HG02759 (cell line): ENCODE results near the gene FAAP20.
"Not testable (repeated sequence)": the region's sequence is repeated elsewhere in the genome, so short reads cannot be mapped to it uniquely, and the experiment has no call there.

Source experiments
- ATAC-seq: cut with Tn5 transposase; IDR thresholded peaks from one replicate; pipeline ENCODE4 v1.9.1; 2021; ENCODE audit warnings: mild to moderate bottlenecking, moderate library complexity; ENCODE audit not compliant: unreplicated experiment

Gene FAAP20

DNA sequence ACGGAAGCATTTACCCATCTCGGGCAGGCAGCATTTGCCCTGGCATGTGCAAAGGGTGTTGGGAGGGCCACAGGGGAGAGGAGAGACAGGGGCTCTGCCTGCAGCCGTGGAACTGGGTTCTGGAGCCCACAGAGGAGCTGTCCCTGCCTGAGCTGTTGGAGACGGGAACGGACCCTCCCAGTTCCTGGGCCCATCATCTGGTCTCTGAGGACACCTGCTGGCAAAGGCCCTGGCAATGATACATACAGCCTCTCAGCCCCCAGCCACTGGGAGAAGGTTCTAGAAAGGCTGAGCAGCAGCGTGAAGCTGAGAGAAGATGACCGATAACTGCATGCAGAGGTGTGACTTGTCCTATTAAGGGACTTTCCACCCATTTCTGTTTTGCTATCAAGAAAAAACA is 31.4 kb downstream of the FAAP20 start:
- no peak for ATAC-seq

DNA sequence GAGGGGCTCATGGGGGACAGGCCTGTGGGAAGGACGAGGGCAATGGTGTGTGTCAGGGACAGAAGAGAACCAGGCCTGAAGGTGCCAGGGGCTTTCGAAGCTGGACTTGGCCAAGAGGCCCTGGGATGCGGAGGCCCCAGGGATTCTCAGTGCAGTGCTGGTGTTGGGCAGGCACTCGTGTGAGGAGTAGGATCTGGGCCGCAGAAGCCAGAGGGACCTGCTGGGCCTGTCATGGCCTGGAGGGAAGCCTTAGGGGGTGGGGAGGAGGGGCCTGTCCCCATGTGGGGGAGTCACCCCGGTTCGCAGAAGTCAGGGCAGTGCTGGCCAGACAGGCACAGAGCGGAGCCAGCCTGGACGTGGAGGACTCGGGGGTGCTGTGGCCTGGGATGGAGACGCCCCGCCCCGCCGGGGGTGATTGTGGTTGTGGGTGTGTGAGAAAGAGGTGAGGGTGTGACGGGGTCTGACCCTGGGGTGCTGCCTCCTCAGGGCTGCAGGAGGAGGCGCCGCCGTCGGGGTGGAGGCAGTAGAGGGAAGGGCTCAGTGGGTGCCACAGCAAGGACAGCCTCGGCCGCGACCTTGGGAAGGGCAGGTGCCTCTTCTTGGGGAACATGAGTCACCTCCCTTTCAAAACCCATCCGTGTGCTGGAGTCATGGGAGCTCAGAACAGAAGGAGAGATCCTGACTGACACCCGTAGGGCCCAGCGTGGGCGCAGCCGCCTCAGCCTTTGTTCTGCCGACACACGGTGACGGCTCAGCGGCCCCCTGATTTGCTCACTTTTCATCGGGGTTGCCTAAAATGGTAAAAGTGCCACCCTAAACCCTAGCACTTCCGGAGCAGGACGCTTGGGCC is 33.9 kb downstream of the FAAP20 start:
- no peak for ATAC-seq

DNA sequence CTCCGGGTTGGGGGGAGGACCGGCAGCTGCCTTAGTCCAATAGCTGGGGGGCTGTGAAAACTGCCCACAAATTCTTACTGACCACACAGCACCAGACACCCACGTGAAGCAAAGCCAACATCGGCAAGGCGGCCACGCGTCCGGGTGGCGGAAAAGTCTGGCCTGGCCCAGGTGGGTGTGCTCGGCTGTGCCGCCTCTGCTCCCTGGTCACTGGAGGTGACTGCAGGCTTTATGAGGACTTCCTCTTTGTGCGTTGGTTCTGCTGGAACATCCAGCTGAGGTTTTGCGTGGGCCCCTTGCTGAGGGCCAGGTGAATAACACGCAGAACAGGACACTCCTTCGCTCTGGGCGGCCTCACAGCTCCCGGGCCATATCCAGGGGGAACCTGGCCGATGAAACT is 35.4 kb downstream of the FAAP20 start:
- ATAC-seq, result no peak

DNA sequence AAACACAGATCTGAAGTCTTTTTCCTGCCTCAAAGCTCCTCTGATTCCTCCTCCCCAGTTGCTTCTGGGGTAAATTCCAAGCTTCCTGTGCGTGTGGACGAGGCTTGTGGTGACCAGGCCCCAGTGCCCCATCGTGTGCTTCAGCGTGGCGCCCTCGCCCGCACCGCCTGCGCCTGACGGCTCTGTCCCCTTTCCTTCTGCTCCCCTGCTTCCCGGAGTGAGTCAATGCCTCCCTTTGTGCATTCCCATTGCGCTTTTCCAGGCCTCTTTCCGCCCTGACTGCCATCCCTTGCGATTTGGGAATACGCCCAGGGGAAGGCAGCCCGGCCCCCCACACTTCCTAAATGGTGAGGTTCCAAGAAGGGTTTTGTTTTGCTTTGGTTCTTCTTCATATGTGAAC is 36.3 kb downstream of the FAAP20 start:
- ATAC-seq, result no peak

DNA sequence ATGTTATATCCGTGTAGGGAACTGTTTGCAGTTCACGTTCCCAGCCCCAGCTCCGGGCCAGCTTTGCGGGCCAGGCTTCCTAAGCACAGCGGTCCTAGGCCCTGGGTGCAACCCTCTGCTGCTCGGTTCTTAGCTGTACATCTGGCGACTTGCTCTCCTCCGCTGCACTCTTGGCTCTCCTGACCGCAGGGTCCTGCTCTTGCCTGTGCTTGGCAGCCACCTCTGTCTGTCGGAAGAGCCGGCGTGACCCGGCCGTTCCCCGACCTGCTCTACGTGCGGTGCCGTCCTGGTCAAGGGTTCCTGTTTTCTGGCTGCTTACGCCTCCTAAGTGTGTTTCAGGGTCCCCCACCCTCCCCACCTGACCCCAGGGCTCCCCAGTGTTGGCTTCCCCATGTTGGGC is 36.7 kb downstream of the FAAP20 start:
- ATAC-seq, result no peak

DNA sequence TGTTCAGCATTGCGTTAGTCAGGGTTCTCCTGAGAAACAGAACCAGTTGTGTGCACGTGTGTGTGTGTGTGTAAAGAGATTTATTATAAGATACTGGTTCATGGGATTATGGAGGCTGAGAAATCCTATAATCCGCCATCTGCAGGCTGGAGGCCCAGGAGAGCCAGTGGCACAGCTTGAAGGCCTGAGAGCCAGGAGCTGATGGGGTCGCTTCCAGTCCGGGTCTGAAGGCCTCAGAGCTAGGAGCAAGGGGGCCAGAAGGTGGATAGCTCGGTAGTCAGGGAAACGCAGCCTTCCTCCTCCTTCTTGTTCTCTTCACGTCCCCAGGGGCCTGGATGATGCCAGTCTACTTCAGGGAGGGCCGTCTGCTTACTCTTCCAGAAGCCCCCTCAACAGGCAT is 37.7 kb downstream of the FAAP20 start:
- ATAC-seq, result no peak

- ATAC-seq, result no peak
Observed at GRCh38 chr1:2155788-2156187, 38.8 kb downstream of the FAAP20 start.

DNA sequence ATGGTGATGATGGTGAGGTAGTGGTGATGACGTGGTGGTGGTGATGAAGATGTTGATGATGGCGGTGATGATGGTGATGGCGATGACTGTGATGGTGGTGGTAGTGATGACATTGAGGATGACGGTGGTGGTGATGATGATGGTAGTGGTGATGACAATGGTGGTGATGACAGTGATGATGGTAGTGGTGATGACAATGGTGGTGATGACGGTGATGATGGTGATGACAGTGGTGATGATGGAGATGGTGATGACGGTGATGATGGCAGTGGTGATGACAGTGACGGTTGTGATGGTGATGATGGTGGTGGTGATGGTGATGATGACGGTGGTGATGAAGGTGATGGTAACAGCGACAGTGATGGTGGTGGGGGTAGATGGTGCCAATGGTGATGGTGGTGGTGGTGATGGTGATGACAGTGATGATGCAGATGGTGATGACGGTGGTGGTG is 39.4 kb downstream of the FAAP20 start:
- no peak for ATAC-seq

- no peak for ATAC-seq
Observed at GRCh38 chr1:2154022-2154421, 40.5 kb downstream of the FAAP20 start.

- ATAC-seq, result no peak
Observed at GRCh38 chr1:2152954-2153353, 41.6 kb downstream of the FAAP20 start.

DNA sequence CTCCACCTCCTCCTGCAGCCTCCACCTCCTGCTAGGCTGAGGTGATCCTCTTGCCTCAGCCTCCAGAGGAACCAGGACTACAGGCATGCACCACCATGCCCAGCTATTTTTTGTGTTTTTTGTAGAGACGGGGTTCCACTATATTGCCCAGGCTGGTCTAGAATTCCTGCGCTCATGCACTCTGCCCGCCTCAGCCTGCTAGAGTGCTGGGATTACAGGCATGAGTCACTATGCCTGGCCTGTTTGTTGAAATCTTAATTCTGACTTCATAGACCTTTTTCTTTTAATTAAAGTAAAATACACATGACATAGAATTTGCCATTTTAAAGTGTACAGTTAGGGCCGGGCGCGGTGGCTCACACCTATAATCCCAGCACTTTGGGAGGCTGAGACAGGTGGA is 42.7 kb downstream of the FAAP20 start:
- no peak for ATAC-seq

DNA sequence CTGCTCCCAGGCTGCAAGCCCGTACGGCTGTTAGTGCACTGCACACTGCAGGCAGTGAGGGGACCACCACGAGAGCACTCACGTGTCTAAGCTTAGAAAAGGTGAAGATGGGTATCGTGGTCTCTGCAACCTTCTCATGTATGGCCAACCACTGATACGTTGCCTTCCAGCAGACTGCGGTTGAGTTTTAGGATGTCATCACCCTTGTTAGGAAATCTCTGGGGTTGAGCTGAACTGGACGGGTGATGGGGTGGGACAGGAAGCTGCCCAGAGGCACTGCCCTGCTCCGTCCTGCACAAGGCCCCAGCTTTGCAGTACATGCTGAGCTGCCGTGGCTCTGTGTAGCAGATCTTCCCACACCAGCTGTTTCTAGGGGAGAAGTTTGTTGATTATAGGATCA is 43.3 kb downstream of the FAAP20 start:
- ATAC-seq, result no peak

- no peak for ATAC-seq
Observed at GRCh38 chr1:2150801-2151200, 43.8 kb downstream of the FAAP20 start.

- ATAC-seq, result no peak
Observed at GRCh38 chr1:2148691-2149090, 45.9 kb downstream of the FAAP20 start.

GRCh38 chr1:2147869-2148268 is 46.7 kb downstream of the FAAP20 start:
- ATAC-seq, result not testable (repeated sequence)

DNA sequence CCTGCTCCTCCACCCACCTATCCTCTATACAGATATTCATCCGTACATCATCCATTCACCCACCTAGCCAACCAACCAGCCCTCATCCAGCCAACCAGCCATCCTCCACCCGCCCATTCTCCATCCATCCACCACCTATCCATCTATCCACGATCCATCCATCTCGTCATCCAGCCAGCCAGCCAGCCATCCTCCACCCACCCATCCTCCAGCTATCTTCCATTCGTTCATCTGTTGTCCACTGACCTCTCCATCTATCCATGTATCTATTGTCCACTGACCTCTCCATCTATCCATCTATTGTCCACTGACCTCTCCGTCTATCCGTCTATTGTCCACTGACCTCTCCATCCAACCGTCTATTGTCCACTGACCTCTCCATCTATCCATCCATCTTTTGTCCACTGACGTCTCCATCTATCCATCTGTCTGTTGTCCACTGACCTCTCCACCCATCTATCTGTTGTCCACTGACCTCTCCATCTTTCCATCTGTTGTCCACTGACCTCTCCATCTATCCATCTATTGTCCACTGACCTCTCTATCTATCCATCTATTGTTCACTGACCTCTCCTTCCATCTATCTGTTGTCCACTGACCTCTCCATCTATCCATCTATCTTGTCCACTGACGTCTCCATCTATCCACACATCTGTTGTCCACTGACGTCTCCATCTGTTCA is 47.6 kb downstream of the FAAP20 start:
- ATAC-seq, result no peak

- ATAC-seq, result no peak
Observed at GRCh38 chr1:2145946-2146835, 48.4 kb downstream of the FAAP20 start.

GRCh38 chr1:2144501-2145090 is 50.0 kb downstream of the FAAP20 start:
- no peak for ATAC-seq

GRCh38 chr1:2143814-2144500 is 50.6 kb downstream of the FAAP20 start:
- ATAC-seq, result no peak

DNA sequence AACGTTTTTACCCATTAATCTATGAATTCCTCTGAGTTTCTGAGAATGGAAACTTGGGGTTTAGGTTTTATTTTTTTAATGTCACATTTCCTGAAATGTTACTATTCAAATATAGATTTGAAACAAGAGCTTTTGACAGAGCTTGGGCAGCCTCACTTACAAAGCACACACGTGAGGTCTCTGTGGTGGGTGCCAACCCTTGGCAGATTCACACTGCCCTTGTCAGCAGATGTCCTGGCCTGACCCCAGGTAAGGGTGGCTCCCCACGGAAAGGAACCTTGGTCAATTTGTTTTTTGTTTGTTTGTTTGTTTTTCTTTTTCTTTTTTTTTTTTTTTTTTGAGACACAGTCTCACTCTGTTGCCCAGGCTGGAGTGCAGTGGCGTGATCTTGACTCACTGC is 53.5 kb downstream of the FAAP20 start:
- ATAC-seq, result no peak
